ENCODE data around the gene OR6A2. TPM values are rescaled to one million over a fixed set of nuclear protein-coding genes. Genes with fewer than 3 reads are reported as not detected.

Gene OR6A2
- total RNA-seq (2011; cell fraction: chromatin; rRNA removed; ENCODE audit: low replicate concordance), result 5.9 and 12.5 TPM in 2 replicates
- 3.2 and 5.7 TPM in 2 replicates for total RNA-seq (2011; cell fraction: nucleolus; rRNA removed)
- total RNA-seq (2011; cell fraction: nucleoplasm; rRNA removed), result 8.9 and 22.8 TPM in 2 replicates
- total RNA-seq (2014; rRNA removed) (0.41 and 0.50 TPM in 2 replicates), total RNA-seq (2014; rRNA removed; fragmentation: Illumina TruSeq; extraction: Trizol) (0.69 and 0.80 TPM in 2 replicates), total RNA-seq (2015; rRNA removed; fragmentation: Illumina TruSeq; extraction: Trizol) (0.47 and 0.72 TPM in 2 replicates), total RNA-seq (2021) (0.34 and 0.35 TPM in 2 replicates), polyA plus RNA-seq (2011; rRNA removed) (0.11 and 0.18 TPM in 2 replicates), polyA plus RNA-seq (2014; fragmentation: Illumina TruSeq; extraction: Trizol) (not detected in 2 replicates), polyA plus RNA-seq (2014; fragmentation: Nextera tagmentation; extraction: Ambion mirVana) (under 1 TPM in 1 of 2 experiments, not detected in 1; 0.04 TPM), polyA plus RNA-seq (2014; rRNA removed) (0.05 and 0.11 TPM in 2 replicates), polyA minus RNA-seq (2011; rRNA and poly(A)+ RNA removed) (6.1 and 6.3 TPM in 2 replicates), Bru-seq, nascent RNA (percentile 46 among the genes with signal in this experiment), BruChase-seq, experiment 1, labeled RNA remaining after a 2-hour chase (percentile 55 among the genes with signal in this experiment), BruChase-seq, experiment 2, labeled RNA remaining after a 6-hour chase (percentile 57 among the genes with signal in this experiment)
- polyA plus RNA-seq (2011; cell fraction: cytosol; rRNA removed), result not detected in 2 replicates
- 1.4 and 2.5 TPM in 2 replicates for polyA plus RNA-seq (2011; cell fraction: nucleus; rRNA removed)
- 0.01 and 0.08 TPM in 2 replicates for polyA plus RNA-seq (2012)
- not detected in 2 replicates for polyA minus RNA-seq (2011; cell fraction: cytosol; rRNA and poly(A)+ RNA removed)
- polyA minus RNA-seq (2011; cell fraction: nucleus; rRNA and poly(A)+ RNA removed), result 7.9 and 8.8 TPM in 2 replicates
- long read RNA-seq, experiment 1, partial matches to known transcripts, result 0 of 1 reads
- long read RNA-seq, experiment 1, other reads (novel, unspliced or antisense), result 1 of 1 reads
- long read RNA-seq, experiment 2, result 0 reads
- long read RNA-seq, experiment 3, result 0 reads

DNA sequence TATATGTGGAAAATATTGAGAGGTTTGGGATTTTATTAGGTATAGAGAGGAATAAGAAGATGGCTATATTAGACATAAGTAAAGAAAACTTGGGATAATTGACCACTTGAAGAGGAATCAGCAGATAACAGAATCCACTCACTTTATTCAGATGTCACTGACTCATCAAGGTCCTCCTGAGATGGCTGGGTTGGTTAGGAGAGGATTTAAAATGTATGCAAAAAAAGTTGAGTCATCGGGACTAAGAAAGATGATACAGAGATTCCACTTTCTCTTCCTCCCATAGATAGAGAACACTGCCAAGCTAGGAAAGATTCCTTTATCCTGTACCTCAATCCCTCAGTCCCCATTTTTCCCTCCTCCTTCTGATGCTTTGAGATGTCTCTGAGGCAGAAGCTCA, at the start of gene OR6A2:
TSS of gene OR6A2 (minus strand) at position 288 of the 400 bp plus-strand sequence. CDS start 3,981 bp downstream, outside the sequence.
- H3K36me3 ChIP-seq (ENCODE audit: control insufficient read depth, insufficient read depth, low read length), result no peaks in the 10 kb centered on the region
- FAIRE-seq, result peak; percentile 11
- POLR2A ChIA-PET, result no interaction called here
- H2AFZ ChIP-seq (ENCODE audit: low read depth, low read length), result no peak within 1 kb of the TSS
- no peak within 1 kb of the TSS for H3K27ac ChIP-seq (ENCODE audit: extremely low read depth, low read depth, low read length)
- no peaks in the 10 kb centered on the region for H3K79me2 ChIP-seq (ENCODE audit: control insufficient read depth, insufficient read depth, low read length)
- DNase-seq (ENCODE audit: extremely low read depth in 1 of 4, low spot score in 3 of 4), result no peak
- BruUV-seq (replicated peaks), result no TSS peak
- 0% methylated on average over 1 of the region's 1 CpG for WGBS (ENCODE audit: insufficient coverage, low coverage, missing lambda C conversion rate)
- no peaks in the 10 kb centered on the region for H3K9me1 ChIP-seq (ENCODE audit: control insufficient read depth, insufficient read depth, low read length)
- TF ChIP-seq NFE2 (IDR thresholded peaks at IDR 0.05; ENCODE audit: low read depth) (0 out of 2 replicates have a peak, but pooled peaks have one; percentile 4), FOSL1 (tag; conservative IDR thresholded peaks at IDR 0.05) (peak; percentile 66), STAT5A (IDR thresholded peaks at IDR 0.05; ENCODE audit: borderline replicate concordance, low read length) (no peak)
- TF ChIP-seq, protein P1, sequence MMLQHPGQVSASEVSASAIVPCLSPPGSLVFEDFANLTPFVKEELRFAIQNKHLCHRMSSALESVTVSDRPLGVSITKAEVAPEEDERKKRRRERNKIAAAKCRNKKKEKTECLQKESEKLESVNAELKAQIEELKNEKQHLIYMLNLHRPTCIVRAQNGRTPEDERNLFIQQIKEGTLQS (IDR thresholded peaks at IDR 0.05), result peak; percentile 50; the same call in 1 of the 2 replicates
- TF ChIP-seq, protein P1 (CRISPR knock-in tag; conservative IDR thresholded peaks at IDR 0.05), result no peak
- no peak within 1 kb of the TSS for H3K4me3 ChIP-seq
- no peaks in the 10 kb centered on the region for H3K4me1 ChIP-seq (replicated peaks in 1 of 2; ENCODE audit: control insufficient read depth in 2 of 2, insufficient read depth in 2 of 2, low read length in 2 of 2)
- no peak for ATAC-seq
- H3K9me3 ChIP-seq (replicated peaks; ENCODE audit: control insufficient read depth, insufficient read depth, low read depth, low read length), result no peaks in the 10 kb centered on the region
- intact Hi-C loops (cut with micrococcal nuclease), result no loop called here
- H4K20me1 ChIP-seq (replicated peaks; ENCODE audit: control insufficient read depth, insufficient read depth, low read length), result no peaks in the 10 kb centered on the region
- H3K27me3 ChIP-seq (ENCODE audit: control insufficient read depth in 2 of 2, insufficient read depth in 2 of 2, low read length in 2 of 2), result no peaks in the 10 kb centered on the region
- H3K9ac ChIP-seq (ENCODE audit: insufficient read depth in 1 of 2, low read depth in 2 of 2, low read length in 2 of 2), result no peak within 1 kb of the TSS
- in situ Hi-C loops (cut with MboI), result no loop called here
- no peak within 1 kb of the TSS for H3K4me2 ChIP-seq (ENCODE audit: insufficient read depth, low read length)
- CTCF ChIA-PET (ENCODE audit: low intra/inter-chr PET ratio), result no interaction called here
